Spleen (tissue), 7 donors: ENCODE measurements around the gene SLC22A5.

Source experiments
- CTCF ChIP-seq, 11 experiments: fragments of 200-600 bp in 7 of 11; fragments of 450-650 bp in 4 of 11; sonication (generic) in 4 of 11; IDR thresholded peaks in 8 of 11; conservative IDR thresholded peaks in 3 of 11; 1 replicate in 7 of 11; 2 replicates in 4 of 11; pipeline versions ENCODE4 v1.4.0 to v1.8.0; 2016 to 2021; ENCODE audit warnings: antibody characterized with exemption in 11 of 11, inconsistent platforms in 4 of 11, mild to moderate bottlenecking in 1 of 11
- POLR2A ChIP-seq, 3 donors: fragments of 450-650 bp; IDR thresholded peaks; one replicate each; pipeline ENCODE4 v1.5.1; 2017; ENCODE audit warnings: antibody characterized with exemption in 3 of 3, mild to moderate bottlenecking in 1 of 3
- POLR2AphosphoS5 ChIP-seq, 3 donors: sonication (generic); formaldehyde crosslinking; IDR thresholded peaks; one replicate each; pipeline ENCODE4 v1.5.1; 2017; ENCODE audit warnings: antibody characterized with exemption in 3 of 3
- donor health status: DM: no; HTN: no; CAD: no; lungs with moderate emphysema.
- donor health status: DM: no; HTN: no; CAD: no.
- donor health status: DM: no; HTN: no; CAD: no.

DNA sequence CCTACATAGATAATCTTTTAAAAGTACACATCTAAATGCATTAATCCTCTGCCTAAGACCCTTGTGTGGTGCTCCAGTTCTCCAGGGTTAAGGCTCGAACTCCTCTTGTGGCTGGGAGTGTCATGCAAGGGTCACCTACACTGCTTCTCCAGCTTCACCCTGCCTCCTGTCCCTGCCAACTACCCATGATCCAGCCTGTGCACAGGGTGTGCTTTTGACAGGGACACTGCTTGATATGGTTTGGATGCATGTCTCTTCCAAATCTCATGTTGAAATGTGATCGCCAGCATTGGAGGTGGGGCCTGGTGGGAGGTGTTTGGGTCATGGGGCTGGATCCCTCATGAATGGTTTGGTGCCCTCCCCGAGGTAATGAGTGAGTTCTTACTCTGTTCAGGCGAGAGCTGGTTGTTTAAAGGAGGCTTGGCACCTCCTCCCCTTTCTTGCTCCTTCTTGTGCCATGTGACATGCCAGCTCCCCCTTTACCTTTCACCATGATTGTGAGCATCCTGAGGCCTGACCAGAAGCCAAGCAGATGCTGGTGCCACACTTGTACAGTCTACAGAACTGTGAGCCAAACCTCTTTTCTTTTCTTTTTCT, 48.5 kb downstream of the SLC22A5 start:
- TF ChIP-seq CTCF (IDR thresholded peaks at IDR 0.05 in 8 of 11, conservative IDR thresholded peaks at IDR 0.05 in 3 of 11) (no peak), POLR2A (IDR thresholded peaks at IDR 0.05) (no peak), POLR2AphosphoS5 (IDR thresholded peaks at IDR 0.05) (no peak)
